GDM1 (cell line): ENCODE data around the gene NPTN.

Experiments used
- DNase-seq: peaks from one replicate; lab custom pipeline; 2025; lab: John Stamatoyannopoulos, UW

The NPTN gene

GRCh38 chr15:73631915-73632669 lies 1.1 kb downstream of the NPTN start:
- no peak for DNase-seq

- DNase-seq: no peak
Observed at GRCh38 chr15:73630921-73631362, 2.2 kb downstream of the NPTN start.

GRCh38 chr15:73629798-73630429 lies 3.3 kb downstream of the NPTN start:
- no peak for DNase-seq

- DNase-seq: no peak
Observed at GRCh38 chr15:73628976-73629797, 4.0 kb downstream of the NPTN start.

GRCh38 chr15:73628102-73628501 lies 5.1 kb downstream of the NPTN start:
- DNase-seq: no peak

- no peak for DNase-seq
Observed at GRCh38 chr15:73626072-73626471, 7.1 kb downstream of the NPTN start.

GRCh38 chr15:73624530-73624929 lies 8.7 kb downstream of the NPTN start:
- DNase-seq: no peak

GRCh38 chr15:73621286-73621826 lies 11.8 kb downstream of the NPTN start:
- DNase-seq: no peak

- no peak for DNase-seq
Observed at GRCh38 chr15:73620078-73620477, 13.1 kb downstream of the NPTN start.

GRCh38 chr15:73617913-73618312 lies 15.3 kb downstream of the NPTN start:
- no peak for DNase-seq

GRCh38 chr15:73617301-73617831 lies 15.8 kb downstream of the NPTN start:
- DNase-seq: no peak

GRCh38 chr15:73608941-73609340 lies 24.2 kb downstream of the NPTN start:
- no peak for DNase-seq

GRCh38 chr15:73608475-73608874 lies 24.7 kb downstream of the NPTN start:
- no peak for DNase-seq

- DNase-seq: no peak
Observed at GRCh38 chr15:73607843-73608242, 25.3 kb downstream of the NPTN start.

GRCh38 chr15:73607405-73607804 lies 25.8 kb downstream of the NPTN start:
- DNase-seq: no peak

- DNase-seq: no peak
Observed at GRCh38 chr15:73605759-73606436, 27.3 kb downstream of the NPTN start.

GRCh38 chr15:73604477-73604876 lies 28.7 kb downstream of the NPTN start:
- no peak for DNase-seq

GRCh38 chr15:73602992-73603391 lies 30.2 kb downstream of the NPTN start:
- no peak for DNase-seq

GRCh38 chr15:73602446-73602843 lies 30.7 kb downstream of the NPTN start:
- DNase-seq: no peak

GRCh38 chr15:73601451-73602445 lies 31.4 kb downstream of the NPTN start:
- DNase-seq: no peak
